ENCODE data around the gene SLC49A3.

SLC49A3 gene

DNA sequence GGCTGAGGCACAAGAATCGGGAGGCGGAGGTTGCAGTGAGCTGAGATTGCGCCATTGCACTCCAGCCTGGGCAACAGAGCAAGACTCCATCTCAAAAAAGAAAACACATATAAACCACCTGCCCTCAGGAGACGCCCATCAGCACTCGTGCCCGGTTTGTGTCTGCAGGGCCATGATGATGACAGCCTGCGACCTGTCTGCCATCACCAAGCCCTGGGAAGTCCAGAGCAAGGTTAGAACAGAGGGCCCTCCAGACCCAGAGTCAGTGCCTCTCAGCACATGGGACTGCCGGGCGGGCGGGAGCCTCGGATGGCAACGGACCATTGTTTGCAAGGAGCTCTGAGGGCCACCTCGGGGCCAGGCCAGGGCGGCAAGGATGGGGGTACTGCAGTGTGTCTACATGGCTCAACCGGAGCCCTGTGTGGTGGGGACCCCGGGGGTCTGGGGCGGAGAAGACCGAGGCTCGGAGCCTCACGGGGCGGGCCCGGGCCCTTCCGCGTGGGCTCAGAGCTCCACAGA, 24.2 kb downstream of the SLC49A3 start:
- no peak for DNase-seq

DNA sequence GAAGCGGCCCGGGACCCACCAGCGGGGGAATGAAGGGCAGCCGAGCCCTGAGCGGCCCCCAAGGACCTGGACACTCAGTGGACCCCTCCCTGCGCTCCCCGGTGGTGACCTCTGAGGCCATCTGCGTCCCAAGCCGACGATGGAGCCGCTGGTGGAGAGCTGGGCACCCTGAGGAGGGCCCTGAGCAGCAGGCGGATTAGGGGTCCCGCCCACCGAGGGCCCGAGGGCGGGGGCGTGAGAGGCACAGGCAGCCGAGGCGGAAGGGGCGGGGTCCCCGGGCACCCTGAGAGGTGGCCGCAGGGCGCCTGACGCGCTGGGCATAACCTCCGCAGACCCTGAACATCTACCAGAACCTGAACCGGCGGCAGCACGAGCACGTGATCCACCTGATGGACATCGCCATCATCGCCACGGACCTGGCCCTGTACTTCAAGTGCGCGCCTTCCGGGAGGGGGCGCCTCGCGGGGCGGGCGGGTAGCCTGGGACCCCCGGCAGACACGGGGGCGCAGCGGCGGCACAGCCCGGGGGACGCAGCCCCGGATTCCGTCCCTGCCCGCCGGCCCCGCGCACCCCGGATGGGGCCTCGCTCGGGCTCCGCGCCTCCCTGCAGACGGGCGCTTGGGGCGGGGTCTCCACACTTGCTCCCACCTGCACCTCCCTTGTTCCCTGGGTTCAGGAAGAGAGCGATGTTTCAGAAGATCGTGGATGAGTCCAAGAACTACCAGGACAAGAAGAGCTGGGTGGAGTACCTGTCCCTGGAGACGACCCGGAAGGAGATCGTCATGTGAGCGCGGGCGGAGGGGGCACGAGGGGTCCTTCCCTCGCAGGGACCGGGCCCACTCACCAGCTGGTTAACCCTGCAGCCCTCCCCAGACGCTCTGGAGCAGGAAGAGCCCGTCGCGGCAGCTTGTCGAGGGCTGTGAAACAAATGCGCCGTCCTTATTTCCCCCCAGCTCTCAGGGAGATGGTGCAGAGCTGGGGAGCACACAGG, 25.2 kb downstream of the SLC49A3 start:
- peak; percentile 75 for DNase-seq

DNA sequence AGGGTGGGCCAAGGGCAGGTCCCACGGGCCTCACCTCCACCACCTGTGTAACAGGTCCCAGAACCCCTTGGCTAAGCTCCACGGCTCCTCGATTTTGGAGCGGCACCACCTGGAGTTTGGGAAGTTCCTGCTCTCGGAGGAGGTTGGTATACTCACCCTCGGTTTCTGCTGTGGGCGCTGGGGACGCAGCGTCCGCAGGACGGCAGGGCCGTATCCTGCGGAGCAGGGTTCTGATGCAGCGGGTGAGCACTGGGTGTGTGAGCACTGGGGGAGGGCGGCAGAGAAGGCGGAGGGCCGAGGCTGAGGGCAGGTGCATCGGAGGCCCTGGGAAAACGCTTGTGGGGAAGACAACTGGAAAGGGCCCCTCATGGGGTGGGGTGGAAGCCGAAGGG, 25.9 kb downstream of the SLC49A3 start:
- DNase-seq: no peak

- DNase-seq: no peak
These were observed 26.8 kb downstream of the SLC49A3 start for GRCh38 chr4:661881-662761.

DNA sequence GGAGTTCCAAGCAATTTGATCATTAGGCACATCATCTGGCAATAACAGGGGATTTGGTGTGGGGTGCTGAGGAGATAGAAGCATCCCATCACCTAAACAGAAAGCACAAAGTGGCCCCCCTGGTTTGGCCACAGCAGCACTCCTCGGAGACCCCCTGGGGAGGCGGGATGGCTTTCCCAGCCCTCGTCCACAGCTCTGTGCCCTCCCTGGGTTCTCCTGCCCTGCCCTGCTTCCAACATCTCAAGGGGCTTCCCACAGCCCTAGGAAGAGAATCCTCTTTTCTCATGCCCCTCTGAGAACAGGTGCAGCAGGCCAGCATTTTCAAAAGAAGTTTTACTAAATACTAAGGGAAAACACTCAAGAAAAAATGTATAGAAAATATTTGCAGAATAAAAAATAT, 27.7 kb downstream of the SLC49A3 start:
- no peak for DNase-seq

GRCh38 chr4:660401-660800, 28.6 kb downstream of the SLC49A3 start:
- DNase-seq: no peak

GRCh38 chr4:659851-660250, 29.1 kb downstream of the SLC49A3 start:
- no peak for DNase-seq

DNA sequence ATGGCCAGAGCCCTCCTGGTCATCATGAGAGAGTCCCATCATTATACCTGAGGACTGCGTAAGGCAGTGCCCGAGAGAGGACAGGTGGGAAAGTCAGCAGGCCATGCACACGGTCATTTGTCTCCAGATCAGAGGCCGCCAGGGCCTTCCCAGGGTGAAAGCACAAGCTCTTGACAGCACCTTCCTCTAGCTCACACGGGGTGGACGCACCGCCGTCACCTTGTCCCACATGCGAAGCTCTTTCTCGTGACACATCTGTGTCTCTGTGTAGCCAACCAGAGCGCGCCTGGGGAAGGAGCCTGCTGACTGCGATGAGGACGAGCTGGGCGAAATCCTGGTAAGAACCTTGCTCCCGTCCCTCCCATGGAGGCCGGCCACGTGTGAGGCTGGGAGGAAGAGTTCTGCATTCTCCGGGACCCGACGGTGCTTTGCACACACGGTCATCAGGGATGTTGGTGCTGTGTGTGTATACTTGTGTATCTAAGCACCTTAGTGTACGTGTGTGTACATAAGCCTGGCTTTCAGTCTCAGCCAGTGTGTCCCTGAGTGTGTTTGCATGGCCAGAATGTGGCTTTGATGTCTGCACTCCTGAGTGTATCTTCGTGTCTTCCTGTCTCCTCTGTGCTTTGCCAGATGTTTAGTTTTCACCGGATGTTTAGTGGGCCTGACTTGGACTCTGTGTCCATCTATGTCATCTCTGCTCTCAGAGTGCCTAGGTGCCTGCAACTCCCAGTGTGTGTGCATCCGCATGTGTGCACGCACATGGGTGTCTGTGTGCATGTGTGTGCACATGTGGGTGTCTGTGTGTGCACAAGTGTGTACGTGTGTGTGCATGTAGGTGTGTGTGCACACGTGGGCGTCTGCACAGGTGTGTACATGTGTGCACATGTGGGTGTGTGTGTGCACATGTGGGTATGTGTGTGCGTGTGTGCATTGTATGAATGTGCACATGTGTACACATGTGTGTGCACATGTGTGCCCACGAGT, 30.0 kb downstream of the SLC49A3 start:
- no peak for DNase-seq

DNA sequence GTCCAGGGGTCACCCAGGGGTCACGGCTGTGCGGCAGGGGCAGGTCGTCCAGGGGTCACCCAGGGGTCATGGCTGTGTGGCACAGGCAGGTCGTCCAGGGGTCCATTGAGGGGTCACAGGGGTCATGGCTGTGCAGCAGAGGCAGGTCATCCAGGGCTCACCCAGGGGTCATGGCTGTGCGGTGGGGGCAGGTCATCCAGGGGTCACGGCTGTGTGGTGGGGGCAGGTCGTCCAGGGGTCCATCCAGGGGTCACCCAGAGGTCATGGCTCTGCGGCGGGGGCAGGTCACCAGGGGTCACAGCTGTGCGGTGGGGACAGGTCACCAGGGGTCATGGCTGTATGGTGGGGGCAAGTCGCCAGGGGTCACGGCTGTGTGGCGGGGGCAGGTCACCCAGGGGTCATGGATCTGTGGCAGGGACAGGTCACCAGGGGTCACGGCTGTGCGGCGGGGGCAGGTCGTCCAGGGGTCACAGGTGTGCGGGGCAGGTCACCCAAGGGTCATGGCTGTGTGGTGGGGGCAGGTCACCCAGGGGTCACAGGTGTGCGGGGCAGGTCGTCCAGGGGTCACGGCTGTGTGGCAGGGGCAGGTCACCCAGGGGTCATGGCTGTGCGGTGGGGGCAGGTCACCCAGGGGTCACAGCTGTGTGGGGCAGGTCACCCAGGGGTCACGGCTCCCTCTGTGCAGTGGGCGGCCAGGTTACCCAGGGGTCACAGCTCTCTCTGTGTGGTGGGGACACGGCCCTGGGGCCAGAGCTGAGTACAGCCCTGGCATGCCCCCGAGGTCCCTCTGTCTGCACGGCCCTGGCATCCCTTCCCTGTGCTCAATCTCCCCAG, 30.9 kb downstream of the SLC49A3 start:
- no peak for DNase-seq

- DNase-seq: no peak
These were observed 31.6 kb downstream of the SLC49A3 start for GRCh38 chr4:657338-657833.

DNA sequence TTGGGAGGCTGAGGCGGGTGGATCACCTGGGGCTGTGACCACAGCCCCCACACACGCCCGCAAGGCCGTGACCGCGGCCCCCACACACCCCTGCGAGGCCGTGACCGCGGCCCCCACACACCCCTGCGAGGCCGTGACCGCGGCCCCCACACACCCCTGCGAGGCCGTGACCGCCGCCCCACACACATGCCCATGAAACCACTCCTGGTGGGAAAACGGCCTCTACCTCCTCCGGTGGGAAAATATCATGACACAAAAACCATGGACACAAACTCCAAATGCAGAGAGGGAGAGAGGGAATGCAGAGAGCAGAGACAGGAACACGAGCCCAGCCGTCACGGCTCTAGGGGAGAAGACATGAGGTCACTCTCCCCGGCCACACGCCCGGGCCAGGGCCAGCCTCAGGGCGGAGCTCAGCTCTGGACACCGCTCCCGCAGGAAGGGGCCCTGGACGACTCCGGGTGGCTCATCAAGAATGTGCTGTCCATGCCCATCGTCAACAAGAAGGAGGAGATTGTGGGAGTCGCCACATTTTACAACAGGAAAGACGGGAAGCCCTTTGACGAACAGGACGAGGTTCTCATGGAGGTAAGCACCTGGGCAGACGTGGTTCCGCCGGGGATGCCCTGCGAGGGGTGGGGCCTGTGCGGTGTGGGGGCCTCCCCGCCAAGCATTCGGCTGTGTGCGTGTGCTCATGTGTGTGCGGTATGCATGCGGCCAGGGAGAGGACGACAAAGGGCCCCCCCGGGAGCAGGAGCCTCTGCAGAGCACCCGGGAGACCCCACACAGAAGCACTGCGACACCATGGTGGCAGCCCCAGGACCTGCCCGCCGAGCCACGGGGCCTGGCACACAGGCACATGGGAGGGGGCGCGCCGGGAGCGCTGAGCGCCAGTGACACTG, 32.3 kb downstream of the SLC49A3 start:
- DNase-seq: no peak

- no peak for DNase-seq
These were observed 33.3 kb downstream of the SLC49A3 start for GRCh38 chr4:655464-656151.

DNA sequence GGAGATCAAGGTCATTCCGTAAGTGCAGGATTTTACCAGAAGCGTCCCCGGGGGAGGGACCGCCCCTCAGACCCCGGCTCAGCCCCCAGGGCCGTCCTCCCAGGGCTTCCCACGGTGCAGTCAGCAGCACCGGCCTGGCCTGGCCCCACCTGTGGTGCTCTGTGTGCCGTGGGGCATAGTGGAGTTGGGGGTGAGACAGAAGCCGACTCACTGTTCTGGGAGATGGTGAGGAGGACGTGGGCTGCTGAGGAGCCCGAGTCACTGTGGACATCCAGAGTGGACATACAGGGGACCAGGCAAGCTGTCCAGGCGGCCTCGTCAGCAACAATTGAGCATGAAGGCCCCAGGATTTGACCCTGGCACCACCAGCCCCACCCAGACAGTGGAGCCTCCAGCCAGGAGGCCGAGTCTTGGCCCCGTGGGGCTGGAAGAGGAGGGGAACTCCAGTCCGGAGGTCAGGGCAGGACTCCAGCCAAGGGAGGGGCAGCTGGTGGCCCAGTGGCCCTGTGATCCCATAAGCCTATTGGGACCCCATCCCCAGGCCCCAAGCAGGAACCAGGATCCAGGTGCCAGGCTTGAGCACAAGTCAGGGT, 34.0 kb downstream of the SLC49A3 start:
- DNase-seq: no peak

DNA sequence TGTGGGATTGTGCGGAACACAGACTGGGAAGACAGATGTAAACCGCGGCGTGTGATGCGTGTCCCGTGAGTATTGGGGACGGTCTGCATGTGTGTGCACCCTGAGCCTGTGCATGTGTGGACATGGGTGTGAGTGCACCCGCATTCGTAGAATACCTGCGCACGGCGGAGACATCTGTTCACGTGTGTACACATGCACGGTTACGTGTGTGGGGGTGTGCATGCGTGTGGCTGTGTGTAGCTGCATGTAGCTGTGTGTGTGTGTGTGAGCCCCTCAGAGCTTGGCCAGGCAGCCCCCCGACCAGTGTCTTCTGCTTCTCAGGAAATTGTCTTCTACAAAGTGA, 34.5 kb downstream of the SLC49A3 start:
- no peak for DNase-seq

GRCh38 chr4:653831-654502, 35.0 kb downstream of the SLC49A3 start:
- no peak for DNase-seq

DNA sequence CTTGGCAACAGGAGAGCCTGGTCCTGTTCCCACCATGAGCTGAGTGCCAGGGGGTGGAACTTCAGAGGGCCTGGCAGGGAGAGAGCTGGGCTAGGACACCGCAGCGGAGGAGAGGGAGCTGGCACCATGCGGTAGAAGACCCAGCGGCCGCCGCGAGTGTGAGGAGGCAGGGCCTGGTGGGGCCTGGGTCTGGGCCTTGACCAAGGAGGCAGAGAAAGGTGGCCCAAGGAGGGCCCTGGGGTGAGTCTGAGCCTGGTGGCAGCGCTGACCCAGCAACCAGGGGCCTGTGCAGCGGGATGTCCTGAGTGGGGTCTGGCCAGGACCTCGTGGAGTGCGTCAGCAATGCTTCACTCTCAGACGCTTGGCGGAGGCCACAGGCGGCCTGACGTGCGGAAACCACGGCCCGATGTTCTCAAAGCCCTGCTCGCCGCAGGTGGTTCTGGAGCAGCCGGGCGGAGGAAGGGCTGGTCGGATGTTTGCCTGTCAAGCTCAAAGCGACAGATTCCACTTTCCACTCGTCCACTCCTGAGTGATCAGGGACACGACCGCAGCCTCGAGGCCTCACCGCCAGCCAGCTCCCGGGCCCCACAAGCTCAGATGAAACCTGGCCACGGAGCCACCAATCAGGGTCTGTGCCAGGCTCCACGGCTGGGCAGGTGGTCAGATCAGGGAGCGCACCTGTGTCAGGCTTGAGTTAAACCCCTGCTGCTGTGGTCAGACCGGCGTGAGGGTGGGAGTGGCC, 35.7 kb downstream of the SLC49A3 start:
- no peak for DNase-seq

DNA sequence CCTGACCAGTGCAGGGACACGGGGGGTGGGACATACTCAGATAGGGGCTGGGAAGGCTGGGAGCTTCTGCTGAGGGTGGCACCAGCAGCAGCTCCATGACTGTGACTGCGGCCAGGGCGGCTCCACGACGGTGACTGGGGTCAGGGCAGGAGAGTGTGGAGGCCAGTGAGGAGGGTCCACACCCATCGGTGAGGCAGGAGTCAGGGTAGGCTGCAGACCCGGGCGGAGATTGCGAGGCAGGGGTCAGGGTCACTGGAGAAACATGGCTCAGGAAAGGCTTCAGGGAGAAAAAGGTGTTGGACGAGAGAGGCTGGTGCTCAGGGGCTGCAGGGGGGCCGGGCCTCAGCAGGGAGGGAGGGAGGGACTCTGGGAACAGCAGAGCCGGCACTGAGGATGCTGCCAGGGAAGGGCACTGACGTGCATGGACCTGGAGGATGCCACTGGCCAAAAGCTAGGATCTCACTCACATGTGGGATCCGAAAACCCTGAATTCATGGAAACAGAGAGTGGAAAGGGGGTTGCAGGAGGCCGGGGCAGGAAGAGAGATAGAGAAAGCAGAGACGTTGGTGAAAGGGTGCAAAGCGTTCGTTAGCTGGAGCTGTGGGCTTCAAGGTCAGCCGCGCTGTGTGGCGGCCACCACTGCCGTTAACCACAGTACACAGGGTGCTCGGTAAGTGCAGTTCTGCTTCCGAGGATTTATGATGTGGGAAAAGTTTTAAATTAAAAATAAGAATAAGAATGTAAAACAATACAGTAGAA, 36.9 kb downstream of the SLC49A3 start:
- no peak for DNase-seq

All from NCI-H1436 (cell line).